ENCODE data around the gene FGD3.

- TF ChIP-seq EZH2phosphoT487 (IDR thresholded peaks at IDR 0.05; ENCODE audit: borderline replicate concordance, low read length) (no peak), CTCF (IDR thresholded peaks at IDR 0.05; ENCODE audit: low read depth, low read length, poor library complexity, severe bottlenecking) (no peak)
These were observed 135.6 kb downstream of the FGD3 start for GRCh38 chr9:93082841-93083411.
